GM19035 (cell line): Measurements from ENCODE around the gene SLC24A3.

Experiments used
- ATAC-seq: cut with Tn5 transposase; IDR thresholded peaks from one replicate; pipeline ENCODE4 v1.9.1; 2021; ENCODE audit not compliant: unreplicated experiment

Gene SLC24A3

GRCh38 chr20:19493794-19494495, 281.5 kb downstream of the SLC24A3 start:
- no peak for ATAC-seq

- no peak for ATAC-seq
Measured at GRCh38 chr20:19495905-19496703, 283.7 kb downstream of the SLC24A3 start.

- no peak for ATAC-seq
Measured at GRCh38 chr20:19497064-19497463, 284.6 kb downstream of the SLC24A3 start.

- ATAC-seq: no peak
Measured at GRCh38 chr20:19498756-19499155, 286.3 kb downstream of the SLC24A3 start.

- no peak for ATAC-seq
Measured at GRCh38 chr20:19501476-19502115, 289.2 kb downstream of the SLC24A3 start.

GRCh38 chr20:19502169-19502568, 289.7 kb downstream of the SLC24A3 start:
- ATAC-seq: no peak

GRCh38 chr20:19504251-19504650, 291.8 kb downstream of the SLC24A3 start:
- ATAC-seq: no peak

- ATAC-seq: no peak
Measured at GRCh38 chr20:19506021-19506420, 293.6 kb downstream of the SLC24A3 start.

GRCh38 chr20:19508449-19508848, 296.0 kb downstream of the SLC24A3 start:
- ATAC-seq: no peak

GRCh38 chr20:19510611-19511010, 298.2 kb downstream of the SLC24A3 start:
- ATAC-seq: no peak

- ATAC-seq: no peak
Measured at GRCh38 chr20:19511931-19512330, 299.5 kb downstream of the SLC24A3 start.

- no peak for ATAC-seq
Measured at GRCh38 chr20:19512886-19513677, 300.6 kb downstream of the SLC24A3 start.

GRCh38 chr20:19515074-19515473, 302.6 kb downstream of the SLC24A3 start:
- ATAC-seq: no peak

GRCh38 chr20:19519466-19519865, 307.0 kb downstream of the SLC24A3 start:
- ATAC-seq: no peak

- ATAC-seq: no peak
Measured at GRCh38 chr20:19520261-19520660, 307.8 kb downstream of the SLC24A3 start.

- no peak for ATAC-seq
Measured at GRCh38 chr20:19522071-19522801, 309.8 kb downstream of the SLC24A3 start.

- ATAC-seq: no peak
Measured at GRCh38 chr20:19522836-19523590, 310.6 kb downstream of the SLC24A3 start.

- ATAC-seq: no peak
Measured at GRCh38 chr20:19524691-19525090, 312.2 kb downstream of the SLC24A3 start.

- ATAC-seq: no peak
Measured at GRCh38 chr20:19527509-19527908, 315.1 kb downstream of the SLC24A3 start.
